Stromal cell of bone marrow (primary cell): Measurements from ENCODE around the gene P2RX6.
"Not testable (repeated sequence)": the region's sequence is repeated elsewhere in the genome, so short reads cannot be mapped to it uniquely, and the experiment has no call there.

Source experiments
- DNase-seq: peaks from one replicate; pipeline ENCODE4 v3.0.0-alpha.2; 2012; ENCODE audit warnings: low read depth

P2RX6 gene

GRCh38 chr22:21031545-21032036 is 16.6 kb downstream of the P2RX6 start:
- no peak for DNase-seq

- DNase-seq, result no peak
Observed at GRCh38 chr22:21032037-21032867, 17.3 kb downstream of the P2RX6 start, which contains the start of gene SLC7A4. Gene SLC7A4, minus strand, starts transcription at chr22:21032561. Its CDS starts 749 bp downstream, at chr22:21031812.

GRCh38 chr22:21032868-21033688 is 18.1 kb downstream of the P2RX6 start:
- DNase-seq, result no peak

- no peak for DNase-seq
Observed at GRCh38 chr22:21033895-21034294, 18.9 kb downstream of the P2RX6 start.

GRCh38 chr22:21034989-21035388 is 20.0 kb downstream of the P2RX6 start:
- no peak for DNase-seq

- no peak for DNase-seq
Observed at GRCh38 chr22:21038405-21038804, 23.4 kb downstream of the P2RX6 start.

- not testable (repeated sequence) for DNase-seq
Observed at GRCh38 chr22:21039158-21039557, 24.2 kb downstream of the P2RX6 start.

- DNase-seq, result peak; percentile 44
Observed at GRCh38 chr22:21041937-21042336, 27.0 kb downstream of the P2RX6 start.

- no peak for DNase-seq
Observed at GRCh38 chr22:21042978-21043859, 28.3 kb downstream of the P2RX6 start.

GRCh38 chr22:21043860-21044535 is 29.0 kb downstream of the P2RX6 start:
- no peak for DNase-seq

GRCh38 chr22:21044931-21045584 is 30.1 kb downstream of the P2RX6 start:
- peak; percentile 70 for DNase-seq

GRCh38 chr22:21045585-21046294 is 30.8 kb downstream of the P2RX6 start, which contains the start of gene LRRC74B:
Gene LRRC74B, plus strand, starts transcription at chr22:21045946. Its CDS starts 41 bp downstream, at chr22:21045987.
- DNase-seq, result peak; percentile 90

- DNase-seq, result no peak
Observed at GRCh38 chr22:21047035-21047661, 32.2 kb downstream of the P2RX6 start.

GRCh38 chr22:21047730-21048129 is 32.8 kb downstream of the P2RX6 start:
- no peak for DNase-seq

GRCh38 chr22:21048448-21048847 is 33.5 kb downstream of the P2RX6 start:
- not testable (repeated sequence) for DNase-seq

GRCh38 chr22:21048965-21049364 is 34.0 kb downstream of the P2RX6 start:
- DNase-seq, result not testable (repeated sequence)

GRCh38 chr22:21051145-21051830 is 36.3 kb downstream of the P2RX6 start:
- DNase-seq, result no peak

GRCh38 chr22:21051831-21052400 is 37.0 kb downstream of the P2RX6 start:
- no peak for DNase-seq
